Measurements from ENCODE around the gene JPH3. TPM values are rescaled to one million over a fixed set of nuclear protein-coding genes. Genes with fewer than 3 reads are reported as not detected.

The JPH3 gene
- total RNA-seq, 1 donor from 2014 or later = not detected

DNA sequence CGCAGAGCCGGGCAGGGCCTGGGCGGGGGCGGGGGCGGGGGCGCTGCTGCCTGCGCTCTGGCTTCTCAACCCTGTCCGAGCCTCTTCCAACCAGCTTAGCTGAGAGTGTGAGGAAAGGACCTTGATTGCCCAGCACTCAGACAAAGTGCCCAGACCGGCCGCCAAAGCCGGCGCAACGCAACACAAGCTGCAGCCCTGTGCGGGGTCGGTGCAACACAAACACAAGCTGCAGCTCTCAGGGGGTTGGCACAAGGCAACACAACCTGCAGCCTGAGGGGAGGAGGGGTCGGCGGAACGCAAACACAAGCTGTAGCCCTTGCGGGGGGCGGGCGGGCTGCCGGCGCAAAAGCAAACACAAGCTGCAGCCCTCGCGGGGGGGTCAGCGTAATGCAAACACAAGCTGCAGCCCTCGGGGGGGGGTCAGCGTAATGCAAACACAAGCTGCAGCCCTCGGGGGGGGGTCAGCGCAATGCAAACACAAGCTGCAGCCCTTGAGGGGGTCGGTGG, 103.5 kb downstream of the JPH3 start:
- Histone ChIP-seq H3K27me3 (ENCODE audit: control insufficient read depth, insufficient read depth, low read length) (no peaks in the 10 kb centered on the region), H3K4me3 (ENCODE audit: low read depth, low read length) (no peak overlapping the region), H3K36me3 (ENCODE audit: control insufficient read depth, insufficient read depth, low read length) (peaks cover 16% of the 10 kb centered on the region)
- DNase-seq (ENCODE audit: low read depth) = no peak
- TF ChIP-seq CTCF (IDR thresholded peaks at IDR 0.05; ENCODE audit: insufficient read depth, low read length, severe bottlenecking) = no peak
- FAIRE-seq = no peak

DNA sequence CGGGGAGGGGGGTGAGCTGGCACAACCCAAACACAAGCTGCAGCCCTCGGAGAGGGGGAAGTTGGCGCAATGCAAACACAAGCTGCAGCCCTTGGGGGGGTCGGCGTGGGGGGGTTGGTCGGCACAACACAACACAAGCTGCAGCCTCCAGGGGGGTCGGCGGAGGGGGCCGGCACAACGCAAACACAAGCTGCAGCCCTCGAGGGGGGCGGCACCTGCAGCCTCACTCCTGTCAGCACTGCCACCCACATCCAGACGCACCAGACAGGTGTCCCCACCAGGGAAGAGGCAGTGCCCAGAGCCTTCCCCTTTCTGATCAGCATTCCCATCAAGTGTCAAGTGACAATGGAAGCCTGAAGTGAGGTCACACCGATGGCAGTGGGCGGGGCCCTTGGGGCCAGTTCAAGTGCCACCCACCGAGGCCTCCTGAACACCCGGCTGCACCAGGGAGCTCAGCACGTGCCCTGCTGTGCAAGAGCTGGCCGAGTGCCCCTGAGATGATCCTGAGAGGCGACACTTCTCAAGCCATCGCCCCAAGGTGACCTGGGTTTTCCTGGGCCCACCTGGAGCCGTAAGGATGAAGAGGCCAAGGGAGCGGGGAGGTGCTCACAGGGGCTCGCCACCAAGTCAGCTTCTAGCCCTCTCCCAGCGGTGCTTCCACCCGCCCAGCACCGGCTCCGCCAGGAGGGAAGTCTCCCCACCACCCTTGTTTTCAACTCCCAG, 104.1 kb downstream of the JPH3 start:
- H3K4me3 ChIP-seq (ENCODE audit: low read depth, low read length) = no peak overlapping the region
- peaks cover 16% of the 10 kb centered on the region for H3K36me3 ChIP-seq (ENCODE audit: control insufficient read depth, insufficient read depth, low read length)
- DNase-seq (ENCODE audit: low read depth) (no peak), FAIRE-seq (no peak)
- H3K27me3 ChIP-seq (ENCODE audit: control insufficient read depth, insufficient read depth, low read length) = no peaks in the 10 kb centered on the region
- TF ChIP-seq CTCF (IDR thresholded peaks at IDR 0.05; ENCODE audit: insufficient read depth, low read length, severe bottlenecking) = no peak

- TF ChIP-seq CTCF (IDR thresholded peaks at IDR 0.05; ENCODE audit: insufficient read depth, low read length, severe bottlenecking) = no peak
- no peak overlapping the region for H3K4me3 ChIP-seq (ENCODE audit: low read depth, low read length)
- no peaks in the 10 kb centered on the region for H3K27me3 ChIP-seq (ENCODE audit: control insufficient read depth, insufficient read depth, low read length)
- H3K36me3 ChIP-seq (ENCODE audit: control insufficient read depth, insufficient read depth, low read length) = peaks cover 12% of the 10 kb centered on the region
- FAIRE-seq (no peak), DNase-seq (ENCODE audit: low read depth) (no peak)
These were observed 104.8 kb downstream of the JPH3 start for GRCh38 chr16:87707097-87707496.

DNA sequence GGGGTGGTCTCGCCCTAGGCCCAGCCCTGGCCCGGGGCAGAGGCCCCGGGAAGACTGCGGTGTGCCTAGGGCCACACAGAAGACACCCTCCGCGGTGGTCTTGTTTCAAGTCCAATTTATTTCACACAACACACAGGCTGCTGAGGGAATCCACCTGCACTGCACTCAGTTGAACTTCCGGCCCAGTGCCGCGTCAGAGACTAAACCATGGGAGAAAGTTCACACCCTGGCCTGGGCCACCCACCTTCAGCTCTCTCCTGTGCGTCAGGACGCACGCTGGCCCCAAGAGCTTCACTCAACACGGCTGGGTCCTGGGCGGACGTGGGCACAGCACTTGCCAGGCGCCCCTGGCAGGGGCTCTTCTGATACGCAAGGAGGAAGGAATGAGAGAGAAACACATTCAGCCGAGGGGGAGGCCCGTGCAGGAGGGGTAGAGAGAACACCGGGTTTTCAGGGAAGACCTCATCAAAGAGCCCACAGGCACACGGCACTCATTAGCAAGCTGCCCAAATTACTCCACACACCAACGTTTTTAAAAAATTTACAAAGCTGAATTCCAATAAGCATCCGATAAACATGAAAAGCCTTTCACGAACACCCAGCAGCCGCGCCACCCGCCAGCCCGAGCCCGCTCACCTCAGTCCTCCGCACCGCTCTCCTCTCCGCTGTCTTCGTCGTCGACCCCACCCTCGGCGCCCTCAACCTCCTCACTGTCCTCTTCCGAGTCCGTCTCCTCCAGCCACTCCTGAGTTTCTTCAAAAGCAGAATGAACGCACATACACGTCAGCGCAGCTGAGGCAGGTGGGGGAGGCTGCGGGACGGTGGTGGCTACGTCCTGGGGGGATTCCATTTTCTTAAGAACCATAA, 105.6 kb downstream of the JPH3 start:
- FAIRE-seq (no peak), DNase-seq (ENCODE audit: low read depth) (no peak)
- Histone ChIP-seq H3K4me3 (ENCODE audit: low read depth, low read length) (no peak overlapping the region), H3K36me3 (ENCODE audit: control insufficient read depth, insufficient read depth, low read length) (peaks cover 9% of the 10 kb centered on the region), H3K27me3 (ENCODE audit: control insufficient read depth, insufficient read depth, low read length) (no peaks in the 10 kb centered on the region)
- no peak for TF ChIP-seq CTCF (IDR thresholded peaks at IDR 0.05; ENCODE audit: insufficient read depth, low read length, severe bottlenecking)

DNA sequence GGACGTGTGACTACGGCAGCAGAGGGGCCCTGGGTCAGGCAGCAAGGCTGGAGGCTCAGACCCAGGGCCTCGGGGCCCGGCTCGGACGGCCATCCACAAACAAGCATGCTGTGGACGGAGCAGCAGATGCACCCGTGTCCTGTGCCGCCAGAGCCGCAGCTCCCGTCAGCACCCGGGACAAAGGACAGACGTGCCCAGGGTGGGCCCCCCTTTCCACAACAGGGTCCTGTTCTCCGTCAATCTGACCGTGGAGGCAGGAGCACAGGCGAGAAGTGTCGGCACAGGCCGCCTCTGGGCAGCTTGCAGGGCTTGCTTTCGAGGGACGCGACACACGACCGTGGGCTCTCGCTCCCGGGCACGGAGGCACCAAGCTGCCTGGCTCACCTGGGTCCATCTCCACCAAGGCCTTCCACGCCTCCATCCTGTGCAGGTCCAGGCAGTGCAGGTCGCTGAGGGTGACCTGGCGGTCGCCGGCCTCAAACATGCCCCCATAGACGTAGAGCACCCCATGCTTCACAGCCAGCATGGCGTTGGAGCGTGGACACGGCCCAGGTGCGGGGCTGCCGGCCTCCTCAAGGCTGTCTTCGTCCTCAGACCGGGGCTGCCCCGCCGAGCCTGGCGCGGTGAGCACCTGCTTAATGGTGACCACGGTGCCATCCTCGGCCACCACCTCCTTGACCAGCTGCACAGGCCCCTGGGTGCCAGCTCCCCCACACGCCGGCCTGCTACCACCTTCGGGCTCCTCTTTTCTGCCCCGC, 106.8 kb downstream of the JPH3 start:
- no peak for DNase-seq (ENCODE audit: low read depth)
- no peak for TF ChIP-seq CTCF (IDR thresholded peaks at IDR 0.05; ENCODE audit: insufficient read depth, low read length, severe bottlenecking)
- H3K4me3 ChIP-seq (ENCODE audit: low read depth, low read length) = no peak overlapping the region
- H3K36me3 ChIP-seq (ENCODE audit: control insufficient read depth, insufficient read depth, low read length) = peaks cover 7% of the 10 kb centered on the region
- no peaks in the 10 kb centered on the region for H3K27me3 ChIP-seq (ENCODE audit: control insufficient read depth, insufficient read depth, low read length)
- no peak for FAIRE-seq

Data from bronchial epithelial cell (primary cell).